ENCODE measurements around the gene SENP6.

DNA sequence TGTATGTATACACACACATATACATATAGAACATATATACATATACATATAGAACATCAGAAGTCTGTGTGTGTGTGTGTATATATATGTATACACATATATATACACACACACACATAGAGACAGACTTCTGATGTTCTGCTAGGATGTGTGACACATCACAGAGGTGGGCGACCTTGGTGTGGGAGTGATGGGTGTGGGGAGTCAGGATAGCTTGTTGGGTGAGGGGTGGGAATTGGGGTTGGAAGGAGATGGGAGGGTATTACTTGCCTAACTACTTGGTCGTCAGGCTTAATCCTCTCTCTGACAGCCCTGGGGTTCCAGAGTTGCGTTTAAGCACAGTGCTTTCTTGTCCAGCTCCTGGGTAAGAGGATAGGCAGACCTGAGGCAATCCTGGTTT, 155.6 kb downstream of the SENP6 start:
- no peak for TF ChIP-seq POLR2A (IDR thresholded peaks at IDR 0.05; ENCODE audit: low read length)
- no peak for TF ChIP-seq GATA1 (IDR thresholded peaks at IDR 0.05; ENCODE audit: low read depth, low read length)
